H1 (cell line): ENCODE data around the gene SERTAD2. TPM values are rescaled to one million over a fixed set of nuclear protein-coding genes. Genes with fewer than 3 reads are reported as not detected.
A peak's percentile ranks its signal among the peaks of the same experiment; 100 is the strongest.

Experiments used
- CTCF ChIA-PET: fragments of 300-600 bp; sonication (Branson Sonifier 250); formaldehyde crosslinking; loops from one replicate; lab custom pipeline; 2021; ENCODE audit not compliant: partially characterized antibody; lab: Charles Lee
- POLR2A ChIA-PET: fragments of 300-600 bp; sonication (Branson Sonifier 250); formaldehyde crosslinking; loops from one replicate; lab custom pipeline; 2021; ENCODE audit warnings: inconsistent platforms; ENCODE audit not compliant: partially characterized antibody; lab: Charles Lee
- DNase-seq, 2 experiments: peaks; one replicate each; pipeline versions ENCODE4 v3.0.0 to v3.0.0-alpha.2; 2010 to 2022; ENCODE audit warnings: low spot score in 2 of 2, low read depth in 1 of 2, mixed read lengths in 1 of 2
- FAIRE-seq: peaks from 2 replicates; lab custom pipeline; 2011; peaks lifted over from hg19 to GRCh38; lab: Jason Lieb, UNC
- H2AFZ ChIP-seq: 2 replicates; pipeline ENCODE4 v1.8.1; 2012; ENCODE audit warnings: low read length, inconsistent platforms
- H2AK5ac ChIP-seq: 2 replicates; pipeline ENCODE4 v1.6.1; 2013; ENCODE audit warnings: low read depth, low read length
- H2BK120ac ChIP-seq: replicated peaks from 2 replicates; pipeline ENCODE3; 2013; ENCODE audit warnings: low read depth, low read length, inconsistent platforms
- H2BK12ac ChIP-seq: 2 replicates; pipeline ENCODE4 v1.6.1; 2013; ENCODE audit warnings: low read depth, low read length
- H2BK15ac ChIP-seq: 2 replicates; pipeline ENCODE4 v1.6.1; 2013; ENCODE audit warnings: low read length
- H2BK20ac ChIP-seq: 2 replicates; pipeline ENCODE4 v1.6.1; 2013; ENCODE audit warnings: low read length
- H2BK5ac ChIP-seq: 2 replicates; pipeline ENCODE4 v1.6.1; 2013; ENCODE audit warnings: low read depth, low read length
- H3K14ac ChIP-seq: 2 replicates; pipeline ENCODE4 v1.6.1; 2013; ENCODE audit warnings: inconsistent platforms; ENCODE audit not compliant: insufficient read length
- H3K18ac ChIP-seq: 2 replicates; pipeline ENCODE4 v1.6.1; 2013; ENCODE audit warnings: low read length; ENCODE audit errors: extremely low read depth
- H3K23ac ChIP-seq: 2 replicates; pipeline ENCODE4 v1.6.1; 2013; ENCODE audit warnings: inconsistent platforms; ENCODE audit not compliant: insufficient read length
- H3K23me2 ChIP-seq: 2 replicates; pipeline ENCODE4 v1.6.1; 2013; ENCODE audit warnings: low read depth, low read length
- H3K27ac ChIP-seq: 2 replicates; pipeline ENCODE4 v1.6.1; 2011; ENCODE audit warnings: low read depth, low read length, inconsistent platforms
- H3K27me3 ChIP-seq, 4 experiments: replicated peaks in 1 of 4; 1 replicate in 1 of 4; 2 replicates in 3 of 4; pipeline versions ENCODE4 v1.6.1 to v1.8.1; 2011 to 2013; ENCODE audit warnings: low read length in 3 of 4, mild to moderate bottlenecking in 3 of 4, inconsistent platforms in 2 of 4, mixed read lengths in 2 of 4, moderate library complexity in 1 of 4; ENCODE audit not compliant: control insufficient read depth in 3 of 4, insufficient read depth in 3 of 4; ENCODE audit errors: extremely low read depth in 1 of 4
- H3K36me3 ChIP-seq, 4 experiments: 2 replicates each; pipeline versions ENCODE4 v1.6.1 to v1.8.1; 2011 to 2013; ENCODE audit warnings: mild to moderate bottlenecking in 4 of 4, low read length in 3 of 4, moderate library complexity in 2 of 4, control low read depth in 1 of 4, inconsistent platforms in 1 of 4; ENCODE audit not compliant: insufficient read depth in 4 of 4, control insufficient read depth in 2 of 4
- H3K4ac ChIP-seq: replicated peaks from 2 replicates; pipeline ENCODE3; 2013; ENCODE audit warnings: low read length, low read depth, mixed read lengths, inconsistent platforms; ENCODE audit not compliant: insufficient read length
- H3K4me1 ChIP-seq, 4 experiments: replicated peaks in 1 of 4; 1 replicate in 1 of 4; 2 replicates in 3 of 4; pipeline versions ENCODE4 v1.6.1 to v1.8.1; 2011 to 2013; ENCODE audit warnings: low read length in 3 of 4, inconsistent platforms in 2 of 4, mixed read lengths in 1 of 4; ENCODE audit not compliant: insufficient read depth in 4 of 4, control insufficient read depth in 3 of 4
- H3K4me2 ChIP-seq, 2 experiments: 2 replicates each; pipeline versions ENCODE4 v1.6.1 to v1.8.1; 2011 to 2013; ENCODE audit warnings: low read depth in 2 of 2, low read length in 2 of 2, control low read depth in 1 of 2, inconsistent platforms in 1 of 2, mild to moderate bottlenecking in 1 of 2; ENCODE audit not compliant: insufficient read depth in 1 of 2
- H3K4me3 ChIP-seq, 4 experiments: fragments of 200-600, 300-600 bp in 1 of 4; sonication (generic), shearing (Covaris generic), sonication (Bioruptor Twin) in 1 of 4; 2 replicates each; pipeline versions ENCODE4 v1.5.1 to v1.8.1; 2011 to 2016; ENCODE audit warnings: low read length in 4 of 4, low read depth in 3 of 4, control low read depth in 2 of 4, inconsistent platforms in 2 of 4, mild to moderate bottlenecking in 2 of 4, mixed read lengths in 1 of 4, moderate library complexity in 1 of 4; ENCODE audit not compliant: insufficient read depth in 2 of 4; ENCODE audit errors: extremely low read depth in 1 of 4
- H3K56ac ChIP-seq: replicated peaks from 2 replicates; pipeline ENCODE3; 2013; ENCODE audit warnings: low read depth, mild to moderate bottlenecking, mixed read lengths, low read length, inconsistent platforms; ENCODE audit not compliant: insufficient read length
- H3K79me1 ChIP-seq: 2 replicates; pipeline ENCODE4 v1.6.1; 2013; ENCODE audit warnings: low read depth, low read length, control low read depth
- H3K79me2 ChIP-seq, 2 experiments: 2 replicates each; pipeline versions ENCODE4 v1.6.1 to v1.8.1; 2012 to 2013; ENCODE audit warnings: low read length in 2 of 2, mild to moderate bottlenecking in 2 of 2, inconsistent platforms in 1 of 2; ENCODE audit not compliant: insufficient read depth in 2 of 2, control insufficient read depth in 1 of 2
- H3K9ac ChIP-seq, 4 experiments: replicated peaks in 1 of 4; 1 replicate in 1 of 4; 2 replicates in 3 of 4; pipeline versions ENCODE4 v1.6.1 to v1.8.1; 2011 to 2013; ENCODE audit warnings: low read depth in 3 of 4, low read length in 3 of 4, control low read depth in 2 of 4, mild to moderate bottlenecking in 2 of 4, moderate library complexity in 2 of 4, inconsistent platforms in 1 of 4; ENCODE audit errors: extremely low read depth in 1 of 4
- H3K9me3 ChIP-seq, 2 experiments: 2 replicates each; pipeline versions ENCODE4 v1.6.1 to v1.8.1; 2012 to 2013; ENCODE audit warnings: mild to moderate bottlenecking in 2 of 2, moderate library complexity in 2 of 2, control low read depth in 1 of 2, inconsistent platforms in 1 of 2, low read depth in 1 of 2, low read length in 1 of 2, mixed read lengths in 1 of 2; ENCODE audit not compliant: insufficient read depth in 2 of 2
- H4K20me1 ChIP-seq, 2 experiments: replicated peaks in 1 of 2; 2 replicates each; pipeline versions ENCODE3 to v1.8.1; 2011 to 2013; ENCODE audit warnings: inconsistent platforms in 2 of 2, low read length in 2 of 2, mild to moderate bottlenecking in 1 of 2; ENCODE audit not compliant: insufficient read depth in 2 of 2, control insufficient read depth in 1 of 2
- H4K5ac ChIP-seq: 2 replicates; pipeline ENCODE4 v1.6.1; 2013; ENCODE audit warnings: low read length, low read depth, mixed read lengths, inconsistent platforms; ENCODE audit not compliant: insufficient read length
- H4K8ac ChIP-seq: 2 replicates; pipeline ENCODE4 v1.8.0; 2013; ENCODE audit warnings: mild to moderate bottlenecking, moderate library complexity, low read length, inconsistent platforms; ENCODE audit not compliant: insufficient read depth; ENCODE audit errors: extremely low read depth
- H4K91ac ChIP-seq: replicated peaks from 2 replicates; pipeline ENCODE3; 2013; ENCODE audit warnings: low read length, mixed read lengths, inconsistent platforms; ENCODE audit not compliant: insufficient read length
- CTCF ChIP-seq, 3 experiments: IDR thresholded peaks; 1 replicate in 2 of 3; 2 replicates in 1 of 3; pipeline versions ENCODE4 v1.5.1 to v1.6.1; 2011; ENCODE audit warnings: low read length in 3 of 3, mild to moderate bottlenecking in 3 of 3, inconsistent platforms in 2 of 3, low read depth in 1 of 3, moderate library complexity in 1 of 3; ENCODE audit not compliant: insufficient read depth in 1 of 3; ENCODE audit errors: control extremely low read depth in 1 of 3
- FOSL1 ChIP-seq: IDR thresholded peaks from 2 replicates; pipeline ENCODE4 v1.6.1; 2011; ENCODE audit warnings: mild to moderate bottlenecking, low read depth, low read length, moderate library complexity; ENCODE audit not compliant: insufficient read depth
- MAFK ChIP-seq: IDR thresholded peaks from 2 replicates; pipeline ENCODE4 v1.6.1; 2012; ENCODE audit warnings: low read depth, mild to moderate bottlenecking, improper control_type of control experiment, low read length
- PHF8 ChIP-seq: fragments of 200-600 bp; sonication (generic); conservative IDR thresholded peaks from 2 replicates; pipeline ENCODE4 v1.7.1; 2012; ENCODE audit warnings: low read depth, mild to moderate bottlenecking, inconsistent platforms, low read length, moderate library complexity
- POU5F1 ChIP-seq: IDR thresholded peaks from 2 replicates; pipeline ENCODE4 v1.6.1; 2011; ENCODE audit warnings: low read depth, mild to moderate bottlenecking, low read length, moderate library complexity
- RNF2 ChIP-seq: fragments of 200-900, 300-1000 bp; sonication (generic); IDR thresholded peaks from 2 replicates; pipeline ENCODE4 v1.7.1; 2016; ENCODE audit warnings: borderline replicate concordance, low read depth, mild to moderate bottlenecking, antibody characterized with exemption, low read length; ENCODE audit not compliant: poor library complexity, severe bottlenecking; ENCODE audit errors: missing control alignments
- SP4 ChIP-seq: IDR thresholded peaks from 2 replicates; pipeline ENCODE4 v1.6.1; 2012; ENCODE audit warnings: low read length, inconsistent platforms
- YY1 ChIP-seq: IDR thresholded peaks from 2 replicates; pipeline ENCODE4 v1.6.1; 2011; ENCODE audit warnings: low read depth, mild to moderate bottlenecking, low read length
- whole genome bisulfite sequencing, 2 experiments: shearing (Covaris generic) in 1 of 2; methylation state at CpG; one replicate each; pipeline versions ENCODE4 v1.1.6 to v1.1.7; 2013 to 2015; ENCODE audit warnings: low lambda C conversion rate in 2 of 2, mixed read lengths in 2 of 2, inconsistent platforms in 1 of 2, low coverage in 1 of 2, missing lambda C conversion rate in 1 of 2; ENCODE audit not compliant: insufficient replicate concordance in 2 of 2, insufficient coverage in 1 of 2, insufficient read length in 1 of 2; ENCODE audit errors: extremely low coverage in 1 of 2, missing lambda C conversion rate in 1 of 2; 5-methylcytosine and 5-hydroxymethylcytosine counted together
- polyA plus RNA-seq, 7 experiments: library from polyadenylated mRNA; depleted of rRNA in 3 of 7; stranded (reverse) in 5 of 7; unstranded in 2 of 7; fragments of >200 nt in 5 of 7; fragments of 200-250 nt in 2 of 7; gene quantifications; 1 replicate in 5 of 7; 2 replicates in 1 of 7; 4 replicates in 1 of 7; pipeline versions ENCODE4 v1.2.1 to v1.2.3, GENCODE V29; 2011 to 2013; ENCODE audit warnings: missing spikeins in 2 of 7, mixed read lengths in 2 of 7
- total RNA-seq: library from RNA; stranded (reverse); fragmentation: NEBNext Ultra II Directional; extraction: Animal tissue kit (Norgen Biotek cat#: 25700); gene quantifications from 2 replicates; pipeline ENCODE4 v1.2.1, GENCODE V29; 2021

The SERTAD2 gene
- total and polyA plus RNA-seq, 2 of the 8 experiments (the other 6 are each of a cell fraction or from before 2014, with no cell fraction given), result 2.9 to 4.5 TPM

- Histone ChIP-seq H2BK15ac (no peak overlapping the region), H3K27ac (no peak overlapping the region), H4K5ac (no peak overlapping the region), H4K20me1 (no peaks in the 10 kb centered on the region), H3K23ac (no peak overlapping the region), H3K56ac (no peak overlapping the region), H3K18ac (no peak overlapping the region), H3K79me1 (no peaks in the 10 kb centered on the region), H2AFZ (no peak overlapping the region), H4K8ac (no peak overlapping the region), H3K27me3 (peaks cover 0 to 11% (median 9%) of the 10 kb centered on the region in 4 experiments; a peak in 6 of 7 replicates), H4K91ac (no peak overlapping the region), H3K9ac (no peak overlapping the region; a peak in 1 of 7 replicates), H3K14ac (no peak overlapping the region), H2BK120ac (no peak overlapping the region), H2BK12ac (no peak overlapping the region), H3K36me3 (no peaks in the 10 kb centered on the region), H3K9me3 (0 out of 4 replicates have a peak, but pooled peaks cover 0 to 2% of the 10 kb centered on the region in 2 experiments), H3K4ac (no peak overlapping the region), H3K79me2 (no peaks in the 10 kb centered on the region), H2AK5ac (no peak overlapping the region), H2BK20ac (no peak overlapping the region), H3K23me2 (peaks cover 4% of the 10 kb centered on the region; the same call in 1 of the 2 replicates), H3K4me3 (no peak overlapping the region), H2BK5ac (no peak overlapping the region), H3K4me1 (peaks cover 2 to 14% (median 6%) of the 10 kb centered on the region in 4 experiments), H3K4me2 (0 out of 4 replicates have a peak overlapping the region, but pooled peaks of 1 of the 2 experiments have one; percentile 3)
- ChIA-PET POLR2A (interaction anchor here (0.8 to 1.3 kb wide), 4 partner anchors 37 to 259 kb away, joined by 3 to 4 read pairs (median 3); partner anchors contain the start of gene SERTAD2), CTCF (interaction anchor here (0.6 to 5.9 kb wide), 23 partner anchors 11 to 1487 kb away, joined by 3 to 135 read pairs (median 5); partner anchors contain the start of gene SERTAD2)
- FAIRE-seq (no peak), DNase-seq (no peak)
- WGBS, 2 experiments, result 89% methylated on average over 18 of the region's 18 CpGs; no CpG with 5 or more reads in 1 of the 2 experiments
- TF ChIP-seq FOSL1 (no peak), PHF8 (no peak), YY1 (no peak), CTCF (IDR thresholded peaks at IDR 0.05; ENCODE audit: control extremely low read depth in 1 of 3, insufficient read depth in 1 of 3, low read depth in 1 of 3, low read length in 3 of 3) (no peak), MAFK (no peak), SP4 (no peak), POU5F1 (no peak), RNF2 (no peak)
Observed at GRCh38 chr2:64607381-64608304, 46.1 kb downstream of the SERTAD2 start.
